Activated CD4-positive, alpha-beta T cell treated with anti-CD3 and anti-CD28 coated beads, Interleukin-2, amount 50 U/mL, for 24 hours (primary cell): ENCODE measurements around the gene KATNAL2.
"Not testable (repeated sequence)": the region's sequence is repeated elsewhere in the genome, so short reads cannot be mapped to it uniquely, and the experiment has no call there.

Source experiments
- DNase-seq, 2 donors: peaks; one replicate each; pipeline ENCODE4 v3.0.0-alpha.2; 2020; ENCODE audit warnings: low read depth in 1 of 2, low spot score in 1 of 2

The KATNAL2 gene

GRCh38 chr18:46920653-46921052 is 3.3 kb downstream of the KATNAL2 start:
- no peak for DNase-seq

DNA sequence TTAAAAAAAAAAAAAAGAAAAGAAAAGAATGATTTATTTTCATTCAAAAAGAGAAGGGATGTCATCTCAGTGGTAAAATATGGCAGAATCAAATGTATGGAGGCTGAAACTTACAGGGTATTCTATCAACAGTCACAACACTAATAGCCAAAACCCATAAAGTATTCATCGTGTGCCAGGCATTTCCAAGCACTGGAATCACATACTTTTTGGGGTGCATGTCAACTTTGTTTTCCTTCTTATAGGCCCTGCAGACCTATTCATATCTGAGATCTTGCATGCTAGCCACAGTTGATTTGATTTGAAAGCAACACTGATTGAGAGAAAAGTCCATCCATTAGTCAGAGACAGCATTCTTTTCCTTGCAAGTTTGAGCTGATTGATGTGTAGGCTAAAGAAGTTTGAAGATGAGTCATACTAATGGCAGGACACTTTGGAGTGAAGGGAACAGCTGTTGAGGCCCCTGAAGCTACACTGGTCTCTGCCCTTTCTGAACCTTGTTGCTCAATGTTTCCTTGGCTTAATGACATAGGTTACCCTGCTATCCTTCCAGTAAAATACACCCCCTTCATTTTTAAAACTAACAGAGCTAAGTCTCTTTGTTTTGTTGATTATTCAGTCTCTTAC is 22.0 kb downstream of the KATNAL2 start:
- no peak for DNase-seq

DNA sequence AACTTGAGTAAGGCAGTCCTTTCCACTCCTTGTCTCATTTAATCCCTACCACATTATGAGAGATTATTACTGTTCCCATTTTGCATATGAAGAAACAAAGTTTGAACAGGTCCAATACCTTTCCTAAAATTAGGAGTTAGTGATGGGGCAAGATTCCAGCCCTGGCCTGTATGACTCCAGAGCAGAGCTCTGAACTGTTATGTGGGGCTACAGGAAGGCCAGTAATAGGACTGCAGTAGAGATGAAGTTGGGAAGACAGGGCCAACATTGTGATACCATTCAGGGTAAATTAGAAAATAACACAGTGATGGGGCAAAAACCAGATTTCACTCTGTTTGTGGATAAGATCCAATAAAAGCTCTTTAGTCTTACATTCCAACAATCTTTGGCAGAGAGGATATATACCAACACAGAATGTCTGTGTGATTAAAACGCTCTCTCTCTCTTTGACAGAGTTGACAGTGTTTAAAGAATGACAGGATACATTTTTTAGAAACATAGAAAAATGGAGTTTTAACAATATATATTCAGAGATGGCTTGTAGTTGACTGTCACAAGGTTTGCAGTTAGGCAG is 22.7 kb downstream of the KATNAL2 start:
- no peak for DNase-seq

DNA sequence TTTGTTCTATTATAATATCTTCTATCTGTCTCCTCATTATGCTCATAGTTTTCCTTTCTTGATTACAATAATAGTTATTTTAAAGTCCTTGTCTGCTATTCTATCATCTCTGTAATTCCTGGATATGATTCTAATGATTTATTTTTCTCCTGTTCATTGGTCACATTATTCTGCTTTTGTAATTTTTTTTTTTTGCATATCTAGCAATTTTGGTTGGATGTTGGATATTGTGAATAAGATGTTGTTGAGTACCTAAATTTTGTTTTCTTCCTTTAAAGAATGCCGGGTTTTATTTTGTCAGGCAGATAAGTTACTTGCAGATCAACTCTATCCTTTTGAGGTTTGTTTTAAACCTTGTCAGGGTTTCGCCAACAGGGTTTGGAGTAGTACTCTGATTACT is 25.2 kb downstream of the KATNAL2 start:
- no peak for DNase-seq

GRCh38 chr18:46946656-46947282 is 29.4 kb downstream of the KATNAL2 start:
- DNase-seq = peak; percentile 21 to 33

DNA sequence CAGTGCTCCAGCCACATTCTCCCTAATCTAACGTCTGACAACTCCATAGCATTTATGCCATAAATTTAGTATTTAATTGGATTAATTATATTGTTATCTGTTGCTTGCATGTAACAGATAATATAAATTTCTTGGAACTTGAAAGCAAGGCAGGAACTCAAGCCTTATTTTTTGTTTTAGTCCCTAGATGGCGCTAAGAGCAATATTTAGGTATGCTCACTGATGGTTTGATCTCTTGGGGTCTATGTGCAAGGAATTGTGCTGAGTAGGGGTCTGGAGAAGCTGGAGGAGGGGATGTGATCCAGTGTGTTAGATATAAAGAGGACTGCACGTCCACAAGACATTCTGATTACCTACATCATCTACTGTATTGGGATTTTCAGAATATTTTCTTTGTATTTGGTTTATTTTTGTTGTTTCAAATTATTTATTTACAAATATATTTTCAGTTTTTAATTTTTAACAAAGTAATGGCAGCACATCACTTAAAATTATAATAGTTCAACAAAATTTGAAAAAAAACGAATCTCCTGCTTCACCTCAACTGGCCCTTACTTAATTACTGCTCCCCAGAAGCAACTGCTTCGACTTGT is 32.8 kb downstream of the KATNAL2 start:
- no peak for DNase-seq

- DNase-seq = no peak
These were observed 35.8 kb downstream of the KATNAL2 start for GRCh38 chr18:46953195-46953594.

GRCh38 chr18:46958209-46958608 is 40.8 kb downstream of the KATNAL2 start:
- DNase-seq = no peak

DNA sequence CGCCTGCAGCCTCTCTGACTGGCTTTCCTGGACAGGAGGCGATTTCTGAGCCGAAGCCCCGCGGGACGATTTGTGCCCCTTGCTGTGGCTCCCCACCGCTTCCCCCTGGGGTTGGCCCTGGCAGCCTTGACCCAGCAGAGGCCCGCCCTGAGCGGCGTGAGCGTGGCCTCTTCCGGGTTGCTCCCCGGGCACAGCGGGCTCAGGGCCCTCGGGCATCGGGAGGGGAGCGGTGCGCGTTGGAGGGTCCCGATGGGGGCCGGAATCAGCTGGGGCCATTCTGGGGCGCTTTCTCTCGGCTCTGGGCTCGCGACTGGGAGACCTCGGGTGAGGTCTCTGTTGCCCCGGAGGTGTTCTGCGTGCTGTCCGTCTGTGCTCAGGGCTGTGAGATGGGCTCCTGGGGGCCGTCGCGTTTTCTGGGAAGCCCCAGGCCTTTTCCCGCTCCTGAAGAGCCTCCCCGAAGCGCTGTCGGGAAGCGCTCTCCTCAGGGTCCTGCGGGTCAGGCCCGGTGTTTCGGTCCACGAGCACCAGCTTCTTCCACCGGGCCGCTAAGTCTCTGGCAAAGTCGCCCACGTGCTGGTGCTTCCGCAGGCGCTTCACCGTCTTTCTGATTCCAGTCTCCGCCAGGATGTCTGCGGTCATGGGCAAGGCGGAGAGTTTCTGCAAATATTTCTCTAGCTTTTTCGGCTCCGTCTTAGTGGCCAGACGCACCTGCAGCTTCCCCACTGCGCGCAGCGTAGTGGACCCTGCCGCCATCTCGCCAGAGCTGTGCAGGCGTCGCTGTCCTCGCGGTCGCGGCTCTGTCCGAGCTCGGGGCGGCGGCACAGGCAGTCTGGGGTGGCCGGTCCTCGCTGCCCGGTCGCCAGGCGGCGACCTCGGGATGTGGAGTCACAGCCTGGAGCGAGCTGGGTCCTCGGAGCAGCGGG is 46.5 kb downstream of the KATNAL2 start:
- DNase-seq = not testable (repeated sequence)

GRCh38 chr18:46964579-46965293 is 47.3 kb downstream of the KATNAL2 start:
- not testable (repeated sequence) for DNase-seq

GRCh38 chr18:46966266-46966665 is 48.9 kb downstream of the KATNAL2 start:
- not testable (repeated sequence) for DNase-seq

DNA sequence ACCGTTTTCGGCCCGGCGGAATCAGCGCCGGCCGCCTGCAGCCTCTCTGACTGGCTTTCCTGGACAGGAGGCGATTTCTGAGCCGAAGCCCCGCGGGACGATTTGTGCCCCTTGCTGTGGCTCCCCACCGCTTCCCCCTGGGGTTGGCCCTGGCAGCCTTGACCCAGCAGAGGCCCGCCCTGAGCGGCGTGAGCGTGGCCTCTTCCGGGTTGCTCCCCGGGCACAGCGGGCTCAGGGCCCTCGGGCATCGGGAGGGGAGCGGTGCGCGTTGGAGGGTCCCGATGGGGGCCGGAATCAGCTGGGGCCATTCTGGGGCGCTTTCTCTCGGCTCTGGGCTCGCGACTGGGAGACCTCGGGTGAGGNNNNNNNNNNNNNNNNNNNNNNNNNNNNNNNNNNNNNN is 52.1 kb downstream of the KATNAL2 start:
- DNase-seq = not testable (repeated sequence)

GRCh38 chr18:47019870-47020269 is 102.5 kb downstream of the KATNAL2 start:
- not testable (repeated sequence) for DNase-seq

DNA sequence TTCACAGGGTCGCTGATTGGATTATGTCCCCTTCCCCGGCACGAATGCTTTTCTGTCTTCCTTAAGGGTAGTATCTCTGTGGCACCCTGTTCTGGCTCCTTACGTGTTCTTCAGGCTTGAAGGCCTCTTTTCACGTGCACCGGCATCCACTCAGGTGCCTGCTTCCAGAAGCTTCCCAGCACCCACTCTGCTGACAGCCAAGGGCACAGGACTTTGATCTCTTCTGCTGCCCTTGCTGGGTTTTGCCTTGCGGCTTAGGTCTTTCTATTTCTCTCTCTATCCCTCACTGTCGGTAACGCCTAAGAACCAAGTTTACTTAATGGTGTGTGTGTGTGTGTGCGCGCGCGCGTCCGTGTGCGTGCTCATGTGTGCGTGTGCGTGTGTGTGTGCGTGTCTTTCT is 103.4 kb downstream of the KATNAL2 start:
- DNase-seq = not testable (repeated sequence)

- DNase-seq = not testable (repeated sequence)
These were observed 105.4 kb downstream of the KATNAL2 start for GRCh38 chr18:47022821-47023220.

- not testable (repeated sequence) for DNase-seq
These were observed 106.5 kb downstream of the KATNAL2 start for GRCh38 chr18:47023769-47024465.

GRCh38 chr18:47025557-47026174 is 108.3 kb downstream of the KATNAL2 start:
- DNase-seq = not testable (repeated sequence)

- DNase-seq = not testable (repeated sequence)
These were observed 111.3 kb downstream of the KATNAL2 start for GRCh38 chr18:47028738-47029137.

DNA sequence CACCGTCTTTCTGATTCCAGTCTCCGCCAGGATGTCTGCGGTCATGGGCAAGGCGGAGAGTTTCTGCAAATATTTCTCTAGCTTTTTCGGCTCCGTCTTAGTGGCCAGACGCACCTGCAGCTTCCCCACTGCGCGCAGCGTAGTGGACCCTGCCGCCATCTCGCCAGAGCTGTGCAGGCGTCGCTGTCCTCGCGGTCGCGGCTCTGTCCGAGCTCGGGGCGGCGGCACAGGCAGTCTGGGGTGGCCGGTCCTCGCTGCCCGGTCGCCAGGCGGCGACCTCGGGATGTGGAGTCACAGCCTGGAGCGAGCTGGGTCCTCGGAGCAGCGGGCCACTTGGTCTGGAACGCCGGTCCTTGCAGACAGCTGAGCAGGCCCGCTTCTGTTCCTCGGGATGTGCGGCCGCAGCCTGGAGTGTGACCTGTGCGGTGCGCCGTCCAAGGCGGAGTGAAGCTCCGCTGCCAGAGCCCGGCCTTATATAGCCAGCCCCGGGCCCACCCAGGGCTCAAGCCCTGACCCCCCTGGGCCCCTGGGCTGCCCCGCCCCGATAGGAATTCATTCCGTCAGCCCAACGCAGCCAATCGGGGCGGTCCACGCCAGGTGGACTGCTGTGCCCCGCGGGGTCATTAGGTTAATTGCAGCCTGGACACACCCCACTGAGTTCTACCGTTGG is 112.4 kb downstream of the KATNAL2 start:
- not testable (repeated sequence) for DNase-seq
